ENCODE measurements around the gene GPR34.
"Not testable (repeated sequence)": the region's sequence is repeated elsewhere in the genome, so short reads cannot be mapped to it uniquely, and the experiment has no call there.

GPR34 gene

GRCh38 chrX:41688835-41689234, at the start of gene GPR34:
Gene GPR34 (plus strand): TSS chrX:41688973. CDS start chrX:41695634, 6,661 bp downstream.
- no peak for DNase-seq

DNA sequence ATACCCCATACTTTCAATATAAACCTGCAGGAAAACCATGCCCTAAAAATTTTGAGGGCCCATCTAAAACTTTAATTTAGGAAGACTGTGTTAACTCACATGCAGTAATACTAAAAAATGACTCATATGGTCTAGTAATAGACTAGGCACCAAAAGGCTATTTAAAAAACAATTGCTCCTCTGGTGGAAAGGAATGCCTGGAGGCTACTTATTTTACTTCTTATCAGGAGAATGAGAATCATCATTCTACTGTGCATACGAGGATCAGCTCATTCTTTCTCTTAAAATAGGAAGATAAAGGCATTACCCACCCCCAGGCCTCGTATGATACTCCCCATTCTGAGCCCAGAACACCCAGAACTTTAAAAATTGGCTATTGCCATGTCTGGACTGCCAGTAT, 42.6 kb upstream of the GPR34 start:
- DNase-seq: not testable (repeated sequence)

DNA sequence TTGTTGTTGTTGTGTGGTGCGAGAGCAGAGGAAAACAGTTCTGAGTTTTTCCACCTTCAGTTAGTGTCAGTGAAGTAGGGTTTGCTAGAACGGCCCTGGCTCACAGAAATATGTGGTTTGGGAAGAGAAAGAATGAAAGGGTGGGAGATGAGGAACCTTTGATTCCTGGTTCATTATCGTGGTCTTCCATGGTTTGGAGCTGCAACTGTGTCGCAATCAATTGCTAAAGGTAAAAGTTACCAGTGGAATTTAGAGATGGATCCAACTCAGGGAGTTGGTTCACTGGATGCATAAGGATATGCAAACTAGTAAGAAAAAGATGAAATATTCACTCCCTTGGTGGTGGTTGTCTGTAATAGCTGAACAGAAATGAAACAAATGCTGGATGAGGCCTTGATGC, 35.6 kb upstream of the GPR34 start:
- DNase-seq: no peak

DNA sequence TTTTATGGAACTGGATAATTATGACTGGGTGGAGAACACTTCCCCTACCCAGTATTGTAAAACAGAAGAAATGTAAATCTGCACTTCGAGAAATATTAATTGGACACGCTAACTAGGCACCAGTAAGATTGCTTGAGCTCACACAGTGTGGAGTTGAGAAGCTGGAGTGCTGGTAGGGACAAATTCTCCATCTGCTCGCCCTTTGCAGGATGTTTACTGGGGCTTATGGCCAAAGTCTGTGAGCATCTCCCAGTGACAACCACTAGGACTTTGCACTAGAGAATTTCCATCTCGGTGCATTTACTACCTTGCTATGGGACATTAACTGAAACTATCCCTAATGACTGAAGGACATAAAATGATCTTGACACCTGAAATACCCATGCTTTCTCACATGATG, 33.7 kb upstream of the GPR34 start:
- no peak for DNase-seq

DNA sequence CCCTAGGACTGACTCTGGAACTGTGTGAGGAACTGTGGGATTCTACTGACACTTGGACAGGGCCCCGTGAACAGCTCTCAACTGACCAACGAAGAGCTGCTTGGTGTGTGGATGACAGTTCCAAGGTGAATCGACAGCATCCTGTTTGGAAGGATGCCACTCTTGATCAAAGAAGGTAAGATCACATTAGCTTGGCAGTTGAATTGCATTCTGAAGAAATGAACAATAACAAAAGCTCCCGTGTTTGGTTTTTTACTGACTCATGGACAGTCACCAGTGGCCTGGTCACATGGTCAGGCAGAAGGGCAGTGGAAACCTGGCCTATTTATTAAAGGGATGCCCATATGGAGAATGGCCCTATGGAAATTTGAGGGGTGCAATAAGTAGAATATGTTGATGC, 33.1 kb upstream of the GPR34 start:
- no peak for DNase-seq

GRCh38 chrX:41661366-41662095, 27.2 kb upstream of the GPR34 start:
- no peak for DNase-seq

- no peak for DNase-seq
Observed at GRCh38 chrX:41664375-41664901, 24.3 kb upstream of the GPR34 start.

DNA sequence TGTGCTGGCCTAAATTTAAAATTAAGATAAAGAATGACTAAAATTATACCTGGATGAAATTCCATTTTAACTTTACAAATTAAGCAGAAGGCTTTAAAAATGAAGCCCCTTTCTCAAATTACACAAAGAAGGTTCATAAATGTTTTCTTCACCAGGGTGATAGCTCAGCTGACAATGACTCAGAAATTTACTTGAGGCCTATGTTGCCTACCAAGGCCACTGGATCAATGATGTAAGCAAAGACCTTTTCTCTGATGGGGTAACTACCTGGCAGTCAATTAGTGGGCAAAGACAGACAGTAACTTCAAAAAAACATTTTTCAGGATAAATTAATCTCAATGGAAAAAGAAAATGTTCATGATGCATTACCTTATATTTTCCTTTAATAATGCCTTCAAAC, 23.9 kb upstream of the GPR34 start:
- DNase-seq: no peak

- no peak for DNase-seq
Observed at GRCh38 chrX:41665686-41666085, 23.1 kb upstream of the GPR34 start.

DNA sequence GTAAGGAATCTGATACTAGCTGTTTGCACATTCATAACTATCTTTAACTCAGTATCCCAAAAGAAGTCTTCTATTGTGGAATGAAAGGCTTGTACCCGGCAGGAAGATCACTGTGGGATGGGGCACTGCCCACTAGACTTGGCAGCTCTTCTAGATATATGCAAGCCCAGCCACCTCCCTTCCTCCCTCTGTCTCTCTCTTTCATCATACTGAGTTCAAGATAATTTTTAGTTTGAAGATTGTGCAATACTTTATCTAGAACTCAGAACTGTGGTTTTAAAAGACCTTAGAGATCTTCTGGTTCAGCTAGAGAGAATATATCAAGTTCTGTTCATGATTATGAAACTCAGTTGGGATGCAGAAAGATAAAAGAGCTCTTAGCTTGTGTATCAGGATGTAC, 22.5 kb upstream of the GPR34 start:
- DNase-seq: no peak

DNA sequence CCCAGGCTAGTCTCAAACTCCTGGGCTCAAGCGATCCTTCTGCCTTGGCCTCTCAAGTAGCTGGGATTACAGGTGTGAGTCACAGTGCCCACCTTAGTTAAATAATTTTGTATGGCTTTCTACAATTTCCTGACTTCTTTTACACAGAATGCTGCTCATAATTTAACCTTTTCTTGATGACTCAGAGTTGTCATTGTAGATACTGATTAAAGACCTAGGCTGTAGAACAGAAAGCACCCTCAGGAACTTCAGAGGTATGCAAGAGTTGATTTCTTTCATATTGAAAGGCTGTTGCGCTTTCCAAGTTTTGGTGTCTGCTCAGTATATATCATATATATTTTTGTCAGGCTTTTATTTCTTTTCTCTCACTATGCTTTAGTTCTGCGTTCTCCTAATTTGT, 21.1 kb upstream of the GPR34 start:
- no peak for DNase-seq

GRCh38 chrX:41670112-41670511, 18.7 kb upstream of the GPR34 start:
- no peak for DNase-seq

GRCh38 chrX:41671082-41671481, 17.7 kb upstream of the GPR34 start:
- DNase-seq: no peak

DNA sequence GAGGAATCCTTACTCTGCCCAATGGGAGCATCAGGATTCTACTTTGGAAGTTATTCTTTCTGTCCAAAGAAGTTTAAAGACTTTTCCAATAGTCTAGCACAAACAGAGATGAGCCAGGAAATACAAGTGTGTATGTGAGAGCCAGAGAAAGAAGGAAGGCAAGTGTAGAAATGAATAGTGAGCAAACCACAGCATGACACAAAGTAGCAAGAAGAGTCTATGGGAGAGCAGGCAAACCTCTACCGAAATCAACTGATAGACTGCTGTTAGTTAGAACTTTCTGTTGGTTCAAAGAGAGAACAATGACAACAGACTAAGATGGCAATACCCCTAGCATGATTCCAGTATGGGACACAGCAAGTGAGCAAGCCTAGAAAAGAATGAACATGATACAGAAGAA, 16.1 kb upstream of the GPR34 start:
- no peak for DNase-seq

GRCh38 chrX:41676361-41676760, 12.4 kb upstream of the GPR34 start:
- not testable (repeated sequence) for DNase-seq

GRCh38 chrX:41677183-41678060, 11.4 kb upstream of the GPR34 start:
- DNase-seq: no peak

GRCh38 chrX:41684138-41684537, 4.6 kb upstream of the GPR34 start:
- no peak for DNase-seq

- DNase-seq: no peak
Observed at GRCh38 chrX:41684940-41685339, 3.8 kb upstream of the GPR34 start.

- DNase-seq: no peak
Observed at GRCh38 chrX:41686788-41687187, 2.0 kb upstream of the GPR34 start.

DNA sequence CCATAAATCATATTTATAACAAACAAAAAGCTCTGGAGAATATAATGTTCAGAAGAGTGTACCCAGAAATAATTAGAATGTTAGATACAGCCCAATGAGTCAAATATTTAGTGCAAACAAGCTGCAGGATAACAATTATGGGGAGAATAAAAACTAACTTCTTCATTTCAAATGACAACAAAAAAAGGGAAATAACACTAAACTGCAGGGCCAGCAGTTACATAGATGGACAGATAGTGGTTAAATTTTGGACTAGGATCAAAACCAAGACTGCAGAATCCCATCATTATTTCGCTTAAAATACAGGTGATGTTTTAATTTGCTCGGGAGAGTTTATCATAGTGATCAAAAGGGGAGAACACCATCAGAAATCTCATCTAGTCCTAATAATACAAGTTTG, 617 bp upstream of the GPR34 start:
- no peak for DNase-seq

DNA sequence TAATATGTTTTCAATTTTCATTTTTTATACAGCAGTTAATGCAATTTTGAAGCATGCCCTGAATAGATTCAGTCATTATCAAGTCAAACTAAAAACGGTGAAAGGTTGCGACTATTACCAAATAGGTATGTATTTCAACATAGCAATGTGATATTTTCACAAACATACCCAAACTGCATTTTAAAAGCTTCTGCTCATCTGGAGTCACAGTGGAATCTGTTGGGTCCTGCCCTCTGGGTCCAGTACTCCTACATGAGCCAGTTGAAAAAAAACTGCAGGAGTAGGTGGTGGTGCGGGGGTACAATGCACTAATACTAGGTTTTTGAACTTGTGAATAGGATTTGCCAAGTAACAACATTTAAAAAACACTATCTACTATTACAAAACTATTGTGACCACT, 938 bp downstream of the GPR34 start:
- DNase-seq: no peak

DNA sequence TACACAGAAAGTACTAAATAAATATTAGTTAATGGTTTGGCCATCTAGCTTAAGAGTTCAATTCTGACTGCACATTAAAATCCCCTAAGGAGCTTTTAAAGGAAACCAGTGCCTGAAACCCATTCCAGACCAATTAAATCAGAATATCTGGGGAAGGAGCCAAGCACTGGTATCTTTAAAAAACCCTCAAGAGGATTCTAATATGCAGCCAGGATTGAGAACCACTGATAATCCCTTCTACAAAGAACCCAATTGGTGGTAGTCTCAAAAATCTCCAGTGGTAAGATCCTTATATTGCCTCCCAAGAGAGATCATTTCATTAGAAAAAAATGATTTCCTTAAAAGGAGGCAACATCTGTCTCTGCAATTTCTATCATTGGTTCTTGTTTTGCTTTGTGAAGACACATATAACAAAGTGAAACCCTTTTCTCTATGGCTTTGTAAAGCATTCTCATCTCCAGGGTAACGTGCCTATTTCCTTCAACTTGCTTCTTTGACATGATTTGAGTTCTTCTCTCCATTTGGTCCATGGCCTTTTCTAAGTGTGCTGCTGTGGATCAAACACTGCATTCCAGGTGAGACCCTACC, 3.5 kb downstream of the GPR34 start:
- DNase-seq: no peak

GRCh38 chrX:41693024-41693423, 4.3 kb downstream of the GPR34 start:
- DNase-seq: no peak

- DNase-seq: no peak
Observed at GRCh38 chrX:41695426-41695825, 6.7 kb downstream of the GPR34 start.

Data from NCI-H1092 (cell line).